ENCODE results near the gene TUBA3D.
"Not testable (repeated sequence)": the region's sequence is repeated elsewhere in the genome, so short reads cannot be mapped to it uniquely, and the experiment has no call there.

DNA sequence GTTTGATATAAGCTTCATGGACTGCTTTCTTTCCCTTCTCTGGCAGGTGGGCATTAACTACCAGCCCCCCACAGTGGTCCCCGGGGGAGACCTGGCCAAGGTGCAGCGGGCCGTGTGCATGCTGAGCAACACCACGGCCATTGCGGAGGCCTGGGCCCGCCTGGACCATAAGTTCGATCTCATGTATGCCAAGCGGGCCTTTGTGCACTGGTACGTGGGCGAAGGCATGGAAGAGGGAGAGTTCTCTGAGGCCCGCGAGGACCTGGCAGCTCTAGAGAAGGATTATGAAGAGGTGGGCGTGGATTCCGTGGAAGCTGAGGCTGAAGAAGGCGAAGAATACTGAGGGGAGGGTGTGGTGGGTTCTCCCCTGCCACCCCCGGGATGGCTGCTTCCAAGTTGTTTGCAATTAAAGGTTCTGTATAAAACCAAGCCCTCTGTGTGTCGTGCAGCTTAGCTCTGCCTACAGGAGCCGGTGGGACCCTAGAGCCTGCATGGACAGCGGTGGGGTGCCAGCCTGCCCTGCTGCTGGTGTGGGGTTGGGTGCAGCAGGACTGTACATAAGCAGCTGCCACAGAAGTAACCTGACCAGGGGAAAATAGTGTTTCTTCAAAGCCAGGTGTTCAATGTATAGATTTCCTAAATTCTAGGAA, 6.7 kb downstream of the TUBA3D start:
- not testable (repeated sequence) for TF ChIP-seq TCF7L2 (IDR thresholded peaks at IDR 0.05; ENCODE audit: low read depth, low read length); HDAC6 (IDR thresholded peaks at IDR 0.05; ENCODE audit: low read depth, low read length); PRPF4 (IDR thresholded peaks at IDR 0.05; ENCODE audit: low read depth, low read length, poor library complexity, severe bottlenecking); ZNF792 (CRISPR knock-in tag; IDR thresholded peaks at IDR 0.05); FOSL1 (CRISPR knock-in tag; IDR thresholded peaks at IDR 0.05; ENCODE audit: borderline replicate concordance); NFYB (CRISPR knock-in tag; IDR thresholded peaks at IDR 0.05); NFE2L2 (IDR thresholded peaks at IDR 0.05; ENCODE audit: low read length); EZH2 (conservative IDR thresholded peaks at IDR 0.05; ENCODE audit: low read depth, low read length); NR3C1 (CRISPR knock-in tag; IDR thresholded peaks at IDR 0.05); ZNF446 (CRISPR knock-in tag; IDR thresholded peaks at IDR 0.05); TCF12 (IDR thresholded peaks at IDR 0.05); TCF12 (CRISPR knock-in tag; IDR thresholded peaks at IDR 0.05); TEAD3 (CRISPR knock-in tag; optimal IDR thresholded peaks at IDR 0.05; ENCODE audit: borderline replicate concordance)
- TF ChIP-seq, protein P1, sequence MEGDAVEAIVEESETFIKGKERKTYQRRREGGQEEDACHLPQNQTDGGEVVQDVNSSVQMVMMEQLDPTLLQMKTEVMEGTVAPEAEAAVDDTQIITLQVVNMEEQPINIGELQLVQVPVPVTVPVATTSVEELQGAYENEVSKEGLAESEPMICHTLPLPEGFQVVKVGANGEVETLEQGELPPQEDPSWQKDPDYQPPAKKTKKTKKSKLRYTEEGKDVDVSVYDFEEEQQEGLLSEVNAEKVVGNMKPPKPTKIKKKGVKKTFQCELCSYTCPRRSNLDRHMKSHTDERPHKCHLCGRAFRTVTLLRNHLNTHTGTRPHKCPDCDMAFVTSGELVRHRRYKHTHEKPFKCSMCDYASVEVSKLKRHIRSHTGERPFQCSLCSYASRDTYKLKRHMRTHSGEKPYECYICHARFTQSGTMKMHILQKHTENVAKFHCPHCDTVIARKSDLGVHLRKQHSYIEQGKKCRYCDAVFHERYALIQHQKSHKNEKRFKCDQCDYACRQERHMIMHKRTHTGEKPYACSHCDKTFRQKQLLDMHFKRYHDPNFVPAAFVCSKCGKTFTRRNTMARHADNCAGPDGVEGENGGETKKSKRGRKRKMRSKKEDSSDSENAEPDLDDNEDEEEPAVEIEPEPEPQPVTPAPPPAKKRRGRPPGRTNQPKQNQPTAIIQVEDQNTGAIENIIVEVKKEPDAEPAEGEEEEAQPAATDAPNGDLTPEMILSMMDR (CRISPR knock-in tag; IDR thresholded peaks at IDR 0.05), result not testable (repeated sequence)
- TF ChIP-seq, protein P2, sequence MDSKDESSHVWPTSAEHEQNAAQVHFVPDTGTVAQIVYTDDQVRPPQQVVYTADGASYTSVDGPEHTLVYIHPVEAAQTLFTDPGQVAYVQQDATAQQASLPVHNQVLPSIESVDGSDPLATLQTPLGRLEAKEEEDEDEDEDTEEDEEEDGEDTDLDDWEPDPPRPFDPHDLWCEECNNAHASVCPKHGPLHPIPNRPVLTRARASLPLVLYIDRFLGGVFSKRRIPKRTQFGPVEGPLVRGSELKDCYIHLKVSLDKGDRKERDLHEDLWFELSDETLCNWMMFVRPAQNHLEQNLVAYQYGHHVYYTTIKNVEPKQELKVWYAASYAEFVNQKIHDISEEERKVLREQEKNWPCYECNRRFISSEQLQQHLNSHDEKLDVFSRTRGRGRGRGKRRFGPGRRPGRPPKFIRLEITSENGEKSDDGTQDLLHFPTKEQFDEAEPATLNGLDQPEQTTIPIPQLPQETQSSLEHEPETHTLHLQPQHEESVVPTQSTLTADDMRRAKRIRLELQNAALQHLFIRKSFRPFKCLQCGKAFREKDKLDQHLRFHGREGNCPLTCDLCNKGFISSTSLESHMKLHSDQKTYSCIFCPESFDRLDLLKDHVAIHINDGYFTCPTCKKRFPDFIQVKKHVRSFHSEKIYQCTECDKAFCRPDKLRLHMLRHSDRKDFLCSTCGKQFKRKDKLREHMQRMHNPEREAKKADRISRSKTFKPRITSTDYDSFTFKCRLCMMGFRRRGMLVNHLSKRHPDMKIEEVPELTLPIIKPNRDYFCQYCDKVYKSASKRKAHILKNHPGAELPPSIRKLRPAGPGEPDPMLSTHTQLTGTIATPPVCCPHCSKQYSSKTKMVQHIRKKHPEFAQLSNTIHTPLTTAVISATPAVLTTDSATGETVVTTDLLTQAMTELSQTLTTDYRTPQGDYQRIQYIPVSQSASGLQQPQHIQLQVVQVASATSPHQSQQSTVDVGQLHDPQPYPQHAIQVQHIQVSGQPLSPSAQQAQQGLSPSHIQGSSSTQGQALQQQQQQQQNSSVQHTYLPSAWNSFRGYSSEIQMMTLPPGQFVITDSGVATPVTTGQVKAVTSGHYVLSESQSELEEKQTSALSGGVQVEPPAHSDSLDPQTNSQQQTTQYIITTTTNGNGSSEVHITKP (CRISPR knock-in tag; IDR thresholded peaks at IDR 0.05; ENCODE audit: low read depth), result not testable (repeated sequence)

Data from HepG2 (cell line).